Ishikawa (cell line): ENCODE measurements around the gene SLC35F6.

Source experiments
- CEBPB ChIP-seq: IDR thresholded peaks from 2 replicates; pipeline ENCODE4 v1.6.1; 2012
- CREB1 ChIP-seq: IDR thresholded peaks from 2 replicates; pipeline ENCODE4 v1.6.1; 2012; ENCODE audit warnings: low read depth
- EGR1 ChIP-seq: IDR thresholded peaks from 2 replicates; pipeline ENCODE4 v1.6.1; 2012
- EP300 ChIP-seq: IDR thresholded peaks from 2 replicates; pipeline ENCODE4 v1.6.1; 2012; ENCODE audit warnings: borderline replicate concordance
- FOXM1 ChIP-seq: IDR thresholded peaks from 2 replicates; pipeline ENCODE4 v1.6.1; 2012; ENCODE audit warnings: low read depth, borderline replicate concordance
- NFIC ChIP-seq: IDR thresholded peaks from 2 replicates; pipeline ENCODE4 v1.6.1; 2012
- RAD21 ChIP-seq: IDR thresholded peaks from 2 replicates; pipeline ENCODE4 v1.6.1; 2012; ENCODE audit warnings: low read depth
- REST ChIP-seq: IDR thresholded peaks from 2 replicates; pipeline ENCODE4 v1.6.1; 2012; ENCODE audit warnings: low read depth, mild to moderate bottlenecking
- TAF1 ChIP-seq: IDR thresholded peaks from 2 replicates; pipeline ENCODE4 v1.6.1; 2012; ENCODE audit warnings: low read depth, mild to moderate bottlenecking
- TCF12 ChIP-seq: IDR thresholded peaks from 2 replicates; pipeline ENCODE4 v1.6.1; 2012; ENCODE audit warnings: low read depth
- TEAD4 ChIP-seq: IDR thresholded peaks from 2 replicates; pipeline ENCODE4 v1.6.1; 2012
- YY1 ChIP-seq: IDR thresholded peaks from 2 replicates; pipeline ENCODE4 v1.6.1; 2012; ENCODE audit warnings: low read depth
- ZBTB7A ChIP-seq: IDR thresholded peaks from 2 replicates; pipeline ENCODE4 v1.6.1; 2012; ENCODE audit warnings: low read depth
- TF ChIP-seq, protein P1 (sequence below): IDR thresholded peaks from 2 replicates; pipeline ENCODE4 v1.6.1; 2012
- TF ChIP-seq, protein P2 (sequence below): IDR thresholded peaks from 2 replicates; pipeline ENCODE4 v1.6.1; 2012

The SLC35F6 gene

DNA sequence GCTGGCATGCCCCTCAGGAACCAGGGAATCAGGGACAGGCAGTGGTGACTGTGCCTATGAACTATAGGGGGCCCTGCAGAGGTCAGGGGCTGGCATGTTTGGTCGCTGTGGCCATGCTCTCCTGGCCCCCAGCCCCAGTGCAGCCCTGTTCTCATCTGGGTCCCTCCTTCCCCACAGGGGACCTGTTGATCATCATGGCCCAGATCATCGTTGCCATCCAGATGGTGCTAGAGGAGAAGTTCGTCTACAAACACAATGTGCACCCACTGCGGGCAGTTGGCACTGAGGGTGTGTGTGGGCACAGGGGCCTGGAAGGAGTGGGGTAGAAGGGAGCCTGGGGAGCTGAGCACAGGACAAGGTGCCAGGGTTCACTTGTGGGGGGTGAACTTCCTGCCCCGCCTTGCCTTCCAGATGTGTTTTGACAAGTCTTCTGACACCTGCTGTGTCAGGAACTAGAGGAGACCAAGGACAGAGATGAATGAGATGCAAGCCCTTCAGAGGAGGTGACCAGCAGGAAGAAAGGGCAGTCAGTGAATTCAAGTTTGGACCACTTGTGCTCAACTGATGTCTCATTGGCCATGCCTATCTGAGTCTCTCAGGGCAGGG is 12.2 kb downstream of the SLC35F6 start:
- no peak for TF ChIP-seq TAF1
- TF ChIP-seq ZBTB7A: no peak
- no peak for TF ChIP-seq NFIC
- no peak for TF ChIP-seq TEAD4
- TF ChIP-seq, protein P1, sequence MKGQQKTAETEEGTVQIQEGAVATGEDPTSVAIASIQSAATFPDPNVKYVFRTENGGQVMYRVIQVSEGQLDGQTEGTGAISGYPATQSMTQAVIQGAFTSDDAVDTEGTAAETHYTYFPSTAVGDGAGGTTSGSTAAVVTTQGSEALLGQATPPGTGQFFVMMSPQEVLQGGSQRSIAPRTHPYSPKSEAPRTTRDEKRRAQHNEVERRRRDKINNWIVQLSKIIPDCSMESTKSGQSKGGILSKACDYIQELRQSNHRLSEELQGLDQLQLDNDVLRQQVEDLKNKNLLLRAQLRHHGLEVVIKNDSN: no peak
- TF ChIP-seq RAD21: no peak
- no peak for TF ChIP-seq FOXM1
- TF ChIP-seq YY1: no peak

DNA sequence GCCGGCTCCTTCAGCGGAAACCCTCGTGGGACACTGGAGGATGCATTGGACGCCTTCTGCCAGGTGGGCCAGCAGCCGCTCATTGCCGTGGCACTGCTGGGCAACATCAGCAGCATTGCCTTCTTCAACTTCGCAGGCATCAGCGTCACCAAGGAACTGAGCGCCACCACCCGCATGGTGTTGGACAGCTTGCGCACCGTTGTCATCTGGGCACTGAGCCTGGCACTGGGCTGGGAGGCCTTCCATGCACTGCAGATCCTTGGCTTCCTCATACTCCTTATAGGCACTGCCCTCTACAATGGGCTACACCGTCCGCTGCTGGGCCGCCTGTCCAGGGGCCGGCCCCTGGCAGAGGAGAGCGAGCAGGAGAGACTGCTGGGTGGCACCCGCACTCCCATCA is 14.0 kb downstream of the SLC35F6 start:
- TF ChIP-seq YY1: no peak
- TF ChIP-seq, protein P2, sequence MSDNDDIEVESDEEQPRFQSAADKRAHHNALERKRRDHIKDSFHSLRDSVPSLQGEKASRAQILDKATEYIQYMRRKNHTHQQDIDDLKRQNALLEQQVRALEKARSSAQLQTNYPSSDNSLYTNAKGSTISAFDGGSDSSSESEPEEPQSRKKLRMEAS: no peak
- no peak for TF ChIP-seq TEAD4
- TF ChIP-seq RAD21: no peak
- no peak for TF ChIP-seq TAF1
- TF ChIP-seq TCF12: no peak
- TF ChIP-seq FOXM1: no peak
- TF ChIP-seq NFIC: no peak
- TF ChIP-seq CREB1: no peak
- no peak for TF ChIP-seq REST
- no peak for TF ChIP-seq EP300
- no peak for TF ChIP-seq CEBPB
- TF ChIP-seq EGR1: no peak
- TF ChIP-seq, protein P1: no peak
- no peak for TF ChIP-seq ZBTB7A

GRCh38 chr2:26778507-26778906 is 14.4 kb downstream of the SLC35F6 start:
- no peak for TF ChIP-seq EGR1
- TF ChIP-seq YY1: no peak
- TF ChIP-seq ZBTB7A: no peak
- TF ChIP-seq TCF12: no peak
- TF ChIP-seq, protein P1: no peak
- TF ChIP-seq FOXM1: no peak
- TF ChIP-seq TAF1: no peak
- TF ChIP-seq CREB1: no peak
- no peak for TF ChIP-seq EP300
- TF ChIP-seq CEBPB: no peak
- no peak for TF ChIP-seq REST
- TF ChIP-seq RAD21: no peak

DNA sequence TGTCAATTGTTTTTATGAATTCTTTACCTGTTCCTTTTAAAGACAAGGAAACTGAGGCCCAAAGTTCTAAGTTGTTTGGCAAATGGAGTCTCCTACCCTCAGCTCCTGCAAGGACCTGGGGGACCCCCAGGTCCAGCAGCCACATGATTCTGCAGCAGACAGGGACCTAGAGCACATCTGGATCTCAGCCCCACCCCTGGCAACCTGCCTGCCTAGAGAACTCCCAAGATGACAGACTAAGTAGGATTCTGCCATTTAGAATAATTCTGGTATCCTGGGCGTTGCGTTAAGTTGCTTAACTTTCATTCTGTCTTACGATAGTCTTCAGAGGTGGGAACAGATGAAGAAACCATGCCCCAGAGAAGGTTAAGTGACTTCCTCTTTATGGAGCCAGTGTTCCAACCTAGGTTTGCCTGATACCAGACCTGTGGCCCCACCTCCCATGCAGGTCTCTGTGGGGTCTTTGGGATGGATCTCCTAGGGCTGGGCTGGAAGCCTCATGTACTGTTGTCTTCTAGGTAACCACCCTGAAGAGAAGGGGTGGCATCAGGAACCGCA is 16.2 kb downstream of the SLC35F6 start:
- TF ChIP-seq RAD21 (no peak), TEAD4 (no peak), NFIC (no peak), TCF12 (no peak), EP300 (no peak), EGR1 (no peak), TAF1 (no peak), CREB1 (no peak), CEBPB (no peak), REST (no peak), FOXM1 (no peak), YY1 (no peak), ZBTB7A (no peak)
- TF ChIP-seq, protein P2: no peak
- TF ChIP-seq, protein P1: no peak
